Measurements from ENCODE around the gene NTSR2. TPM values are rescaled to one million over a fixed set of nuclear protein-coding genes. Genes with fewer than 3 reads are reported as not detected.

NTSR2 gene
- polyA plus RNA-seq, 2 of the 4 experiments (the other 2 are of a cell fraction): not detected

DNA sequence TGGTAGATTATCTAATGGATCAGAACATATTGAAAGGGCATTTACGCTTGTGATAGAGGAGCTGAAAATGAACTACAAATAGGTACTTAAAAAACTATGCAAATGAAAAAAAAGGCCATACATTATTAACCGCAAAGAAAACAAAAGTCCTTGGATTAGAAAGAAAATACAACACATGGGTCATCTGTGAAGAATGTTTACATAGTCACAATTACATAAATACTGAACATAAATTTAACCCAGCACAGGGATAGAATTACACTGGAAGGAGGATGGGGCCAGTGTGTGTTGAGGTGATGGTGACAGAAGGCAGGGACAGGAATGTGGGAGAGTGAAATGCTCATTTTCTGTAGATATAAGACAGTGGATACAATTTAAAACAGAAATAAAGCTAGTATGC, 6.6 kb downstream of the NTSR2 start:
- CTCF ChIA-PET: interaction anchor here (1.1 to 1.6 kb wide), 6 partner anchors 11 to 539 kb away, joined by 3 to 6 read pairs (median 4); no protein-coding TSS in a partner anchor

More for the DNA sequence above, 6.6 kb downstream of the NTSR2 start:
- Histone ChIP-seq H3K4me3 (no peak overlapping the region), H3K27ac (no peak overlapping the region), H3K4me1 (no peaks in the 10 kb centered on the region), H3K9me3 (peaks cover 27% of the 10 kb centered on the region), H3K4me2 (no peak overlapping the region)
- TF ChIP-seq POLR2A (IDR thresholded peaks at IDR 0.05; ENCODE audit: low read length) (no peak), E2F6 (IDR thresholded peaks at IDR 0.05; ENCODE audit: borderline replicate concordance, low read depth) (no peak), CBX2 (IDR thresholded peaks at IDR 0.05; ENCODE audit: borderline replicate concordance, low read depth) (no peak), NFE2L2 (conservative IDR thresholded peaks at IDR 0.05; ENCODE audit: low read length) (no peak), CTCF (IDR thresholded peaks at IDR 0.05) (no peak), HOXB13 (CRISPR knock-in tag; IDR thresholded peaks at IDR 0.05; ENCODE audit: low read depth) (no peak), PHF8 (IDR thresholded peaks at IDR 0.05; ENCODE audit: borderline replicate concordance, low read depth) (no peak), EHF (CRISPR knock-in tag; IDR thresholded peaks at IDR 0.05) (no peak), SMC3 (IDR thresholded peaks at IDR 0.05) (no peak), CHD2 (IDR thresholded peaks at IDR 0.05; ENCODE audit: low read length, partially characterized antibody) (no peak), ELK1 (IDR thresholded peaks at IDR 0.05; ENCODE audit: low read depth, low read length) (no peak)
- TF ChIP-seq, protein P1, sequence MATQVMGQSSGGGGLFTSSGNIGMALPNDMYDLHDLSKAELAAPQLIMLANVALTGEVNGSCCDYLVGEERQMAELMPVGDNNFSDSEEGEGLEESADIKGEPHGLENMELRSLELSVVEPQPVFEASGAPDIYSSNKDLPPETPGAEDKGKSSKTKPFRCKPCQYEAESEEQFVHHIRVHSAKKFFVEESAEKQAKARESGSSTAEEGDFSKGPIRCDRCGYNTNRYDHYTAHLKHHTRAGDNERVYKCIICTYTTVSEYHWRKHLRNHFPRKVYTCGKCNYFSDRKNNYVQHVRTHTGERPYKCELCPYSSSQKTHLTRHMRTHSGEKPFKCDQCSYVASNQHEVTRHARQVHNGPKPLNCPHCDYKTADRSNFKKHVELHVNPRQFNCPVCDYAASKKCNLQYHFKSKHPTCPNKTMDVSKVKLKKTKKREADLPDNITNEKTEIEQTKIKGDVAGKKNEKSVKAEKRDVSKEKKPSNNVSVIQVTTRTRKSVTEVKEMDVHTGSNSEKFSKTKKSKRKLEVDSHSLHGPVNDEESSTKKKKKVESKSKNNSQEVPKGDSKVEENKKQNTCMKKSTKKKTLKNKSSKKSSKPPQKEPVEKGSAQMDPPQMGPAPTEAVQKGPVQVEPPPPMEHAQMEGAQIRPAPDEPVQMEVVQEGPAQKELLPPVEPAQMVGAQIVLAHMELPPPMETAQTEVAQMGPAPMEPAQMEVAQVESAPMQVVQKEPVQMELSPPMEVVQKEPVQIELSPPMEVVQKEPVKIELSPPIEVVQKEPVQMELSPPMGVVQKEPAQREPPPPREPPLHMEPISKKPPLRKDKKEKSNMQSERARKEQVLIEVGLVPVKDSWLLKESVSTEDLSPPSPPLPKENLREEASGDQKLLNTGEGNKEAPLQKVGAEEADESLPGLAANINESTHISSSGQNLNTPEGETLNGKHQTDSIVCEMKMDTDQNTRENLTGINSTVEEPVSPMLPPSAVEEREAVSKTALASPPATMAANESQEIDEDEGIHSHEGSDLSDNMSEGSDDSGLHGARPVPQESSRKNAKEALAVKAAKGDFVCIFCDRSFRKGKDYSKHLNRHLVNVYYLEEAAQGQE (IDR thresholded peaks at IDR 0.05): no peak
- TF ChIP-seq, protein P2, sequence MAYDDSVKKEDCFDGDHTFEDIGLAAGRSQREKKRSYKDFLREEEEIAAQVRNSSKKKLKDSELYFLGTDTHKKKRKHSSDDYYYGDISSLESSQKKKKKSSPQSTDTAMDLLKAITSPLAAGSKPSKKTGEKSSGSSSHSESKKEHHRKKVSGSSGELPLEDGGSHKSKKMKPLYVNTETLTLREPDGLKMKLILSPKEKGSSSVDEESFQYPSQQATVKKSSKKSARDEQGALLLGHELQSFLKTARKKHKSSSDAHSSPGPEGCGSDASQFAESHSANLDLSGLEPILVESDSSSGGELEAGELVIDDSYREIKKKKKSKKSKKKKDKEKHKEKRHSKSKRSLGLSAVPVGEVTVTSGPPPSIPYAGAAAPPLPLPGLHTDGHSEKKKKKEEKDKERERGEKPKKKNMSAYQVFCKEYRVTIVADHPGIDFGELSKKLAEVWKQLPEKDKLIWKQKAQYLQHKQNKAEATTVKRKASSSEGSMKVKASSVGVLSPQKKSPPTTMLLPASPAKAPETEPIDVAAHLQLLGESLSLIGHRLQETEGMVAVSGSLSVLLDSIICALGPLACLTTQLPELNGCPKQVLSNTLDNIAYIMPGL (CRISPR knock-in tag; IDR thresholded peaks at IDR 0.05; ENCODE audit: borderline replicate concordance): no peak
- WGBS (ENCODE audit: missing lambda C conversion rate): 20% methylated on average over 2 of the region's 2 CpGs
- POLR2A ChIA-PET: no interaction called here
- no peak for FAIRE-seq
- no peak for ATAC-seq
- DNase-seq (ENCODE audit: low read depth in 1 of 2, low spot score in 1 of 2): no peak

Data from A549 (cell line).